Stimulated activated naive CD4-positive, alpha-beta T cell (primary cell): ENCODE measurements around the gene PTPRK.

Experiments
- DNase-seq, 6 experiments: peaks; one replicate each; lab custom pipeline; 2025; lab: John Stamatoyannopoulos, UW

PTPRK gene

DNA sequence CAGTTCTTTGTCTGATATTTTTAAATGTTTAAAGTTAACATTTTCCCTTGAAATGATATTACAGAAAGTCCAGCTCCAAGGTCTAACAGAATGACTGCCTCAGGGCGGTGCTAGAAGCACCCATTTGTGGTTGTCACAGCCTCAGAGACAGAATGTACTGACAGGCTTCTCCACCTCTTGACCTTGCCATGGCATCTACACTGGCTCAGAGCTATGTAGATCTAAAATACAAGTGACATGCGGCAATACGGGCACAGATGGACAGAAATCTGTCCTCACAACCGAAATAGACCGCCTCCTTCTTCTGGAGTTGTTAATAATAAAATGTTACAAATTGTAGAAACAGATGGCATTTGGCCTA is 452.3 kb downstream of the PTPRK start:
- DNase-seq: no peak

DNA sequence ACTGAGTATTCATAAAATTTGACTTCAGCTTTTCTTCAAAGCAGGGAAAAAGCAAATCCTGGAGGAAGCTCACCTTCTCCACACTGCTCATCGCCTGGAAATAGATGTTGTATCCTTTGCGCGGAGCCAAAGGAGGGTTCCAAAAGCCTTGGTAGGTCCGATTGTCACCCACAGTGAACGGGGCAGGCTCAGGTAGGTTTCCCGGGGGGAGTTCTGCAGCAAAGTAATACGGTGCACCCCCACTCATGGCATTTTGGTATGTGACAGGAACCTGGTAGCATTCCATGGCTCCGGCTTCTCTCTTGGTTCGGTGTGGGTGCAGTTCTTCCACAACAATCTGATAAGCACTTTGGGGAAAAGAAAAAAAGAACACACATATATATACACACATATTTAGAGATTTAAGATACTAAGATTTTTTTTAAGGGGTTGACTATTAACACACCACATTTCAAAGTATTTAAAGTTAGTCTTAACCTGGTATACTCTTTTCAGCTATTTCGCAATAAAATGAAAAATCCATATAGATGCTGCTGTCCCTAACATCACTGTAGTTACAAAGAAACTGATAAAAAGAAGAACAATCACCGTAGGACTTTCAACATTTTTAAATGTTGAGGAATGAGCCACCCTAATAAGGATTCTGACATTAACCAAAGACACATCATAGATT is 452.8 kb downstream of the PTPRK start:
- no peak for DNase-seq

DNA sequence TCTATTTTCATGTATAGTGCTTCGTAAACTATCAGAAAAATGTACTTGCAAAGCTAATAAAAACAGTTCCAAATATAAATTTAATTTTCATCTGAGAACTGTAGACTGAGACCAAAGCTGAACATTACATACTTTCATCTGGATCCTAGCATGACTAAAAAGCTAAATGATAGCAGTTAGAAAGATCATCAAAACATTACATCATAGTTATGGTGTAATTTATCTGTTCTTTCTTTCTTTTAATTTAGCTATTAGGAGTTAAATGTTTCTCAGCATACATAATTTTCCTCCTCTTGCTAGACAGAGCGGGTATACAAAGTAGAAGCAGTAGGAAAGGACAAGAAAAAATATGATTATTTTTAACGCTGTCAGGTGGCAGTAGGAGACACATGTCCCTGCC is 455.3 kb downstream of the PTPRK start:
- DNase-seq: no peak

DNA sequence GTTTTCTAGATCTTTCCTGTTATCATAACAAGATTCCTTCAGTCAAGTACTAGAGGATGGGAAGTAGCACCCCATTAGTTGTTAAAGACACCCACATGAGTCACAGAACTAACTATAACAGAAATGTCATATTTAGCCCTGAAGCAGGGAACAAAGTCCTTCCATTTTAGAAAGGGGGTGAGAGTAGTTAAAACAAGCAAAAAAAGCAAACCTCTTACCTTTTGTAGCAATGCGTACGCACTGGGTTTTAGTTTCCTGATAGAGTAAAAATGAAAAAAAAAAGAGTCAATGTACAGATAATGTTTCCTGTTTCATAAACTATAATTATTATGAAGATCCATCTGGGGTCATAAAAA is 455.9 kb downstream of the PTPRK start:
- DNase-seq: no peak

DNA sequence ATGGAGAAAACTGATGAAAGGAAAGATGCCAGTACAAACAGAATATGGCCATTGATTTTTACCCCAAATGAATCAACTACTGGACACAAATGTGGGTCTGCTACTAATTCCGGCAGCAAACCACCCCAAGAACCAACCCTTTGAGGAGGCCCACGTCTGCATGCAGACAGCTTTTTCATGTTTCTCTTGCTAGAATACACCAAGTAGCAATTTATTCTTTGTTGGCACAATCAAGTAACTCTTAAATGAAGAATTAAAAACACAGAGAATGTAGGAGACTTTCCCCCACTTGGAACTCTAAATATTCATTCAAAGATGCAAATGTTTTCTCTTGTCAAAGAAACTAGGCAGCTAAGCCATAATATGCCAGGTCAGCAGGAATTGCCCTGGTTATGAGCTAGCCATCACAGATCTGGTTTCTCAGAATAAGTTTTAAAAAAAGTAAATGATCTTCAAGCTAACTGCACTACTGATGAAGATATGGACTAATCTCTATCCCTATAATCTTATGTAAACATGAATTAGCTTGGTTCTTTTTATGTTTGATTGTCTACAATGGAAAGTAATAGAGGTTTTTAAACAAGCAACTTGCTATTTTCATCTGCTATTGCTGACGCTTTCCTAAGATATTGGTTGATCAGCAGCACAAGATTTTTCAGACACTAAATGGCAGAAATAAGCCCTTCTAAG is 456.4 kb downstream of the PTPRK start:
- no peak for DNase-seq

DNA sequence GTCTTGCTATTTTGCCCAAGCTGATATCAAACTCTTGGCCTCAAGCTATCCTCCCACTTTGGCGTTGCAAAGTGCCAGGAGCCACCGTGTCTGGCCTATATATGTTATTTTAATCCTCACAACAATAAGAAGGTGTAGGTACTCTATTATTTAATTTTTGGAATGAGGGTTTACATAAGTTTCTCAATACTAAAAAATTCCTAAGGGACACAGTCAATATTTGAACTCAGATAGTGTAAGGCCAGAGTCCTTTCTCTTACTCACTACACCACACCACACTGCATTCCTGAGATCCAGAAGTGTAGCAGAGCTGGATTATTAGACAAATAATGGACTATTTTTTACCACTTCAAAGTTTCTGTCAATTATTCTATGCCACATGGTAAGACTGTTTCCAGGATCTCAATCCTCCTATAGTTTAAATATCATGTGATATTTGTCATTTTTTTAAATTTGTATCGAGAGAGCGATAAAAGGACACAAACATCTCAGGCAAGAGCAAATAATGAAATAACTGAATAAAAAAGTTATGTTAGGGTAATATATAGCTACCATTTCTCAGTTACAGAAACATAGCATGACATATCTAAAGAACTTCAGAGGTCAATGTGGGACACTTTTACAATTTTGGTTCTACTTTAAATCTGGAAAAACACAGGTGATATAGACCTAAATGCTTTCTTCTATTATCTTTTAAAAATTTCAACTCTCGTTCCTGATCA is 457.4 kb downstream of the PTPRK start:
- no peak for DNase-seq

DNA sequence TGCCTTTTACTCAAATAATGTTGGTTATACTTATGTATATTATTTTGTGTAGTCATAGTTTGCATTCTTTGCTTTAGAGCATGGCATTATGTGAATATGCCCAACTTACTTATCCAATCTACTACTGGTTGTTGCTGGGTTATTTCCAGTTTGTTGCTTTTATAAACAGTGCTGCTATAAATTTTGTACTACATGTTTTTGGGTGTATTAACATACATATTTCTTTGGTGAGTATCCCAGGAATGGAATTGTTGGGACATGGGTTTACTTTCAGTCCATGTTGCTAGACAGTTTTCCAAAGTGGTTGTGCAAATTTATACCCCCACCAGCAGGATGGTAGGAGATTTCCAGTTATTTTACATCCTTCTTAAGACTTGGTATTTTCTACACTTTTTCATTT is 462.5 kb downstream of the PTPRK start:
- no peak for DNase-seq

DNA sequence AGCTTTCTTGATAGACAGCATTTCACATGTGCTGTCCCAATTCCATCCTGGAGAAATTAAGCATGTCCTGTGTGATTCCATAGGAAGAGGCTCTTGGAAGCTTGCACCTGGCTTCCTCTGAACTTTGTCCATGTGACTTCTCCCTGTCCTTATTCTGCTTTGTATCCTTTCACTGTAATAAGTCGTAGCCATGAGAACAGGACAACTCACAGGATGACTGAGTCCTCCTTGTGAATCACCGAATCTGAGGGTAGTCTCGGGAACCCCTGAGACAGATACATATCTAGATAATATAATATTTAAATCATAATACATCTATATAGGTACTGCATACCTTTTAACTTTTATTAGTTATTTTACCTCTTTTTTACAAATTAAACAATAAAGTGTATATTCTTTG is 462.9 kb downstream of the PTPRK start:
- no peak for DNase-seq

DNA sequence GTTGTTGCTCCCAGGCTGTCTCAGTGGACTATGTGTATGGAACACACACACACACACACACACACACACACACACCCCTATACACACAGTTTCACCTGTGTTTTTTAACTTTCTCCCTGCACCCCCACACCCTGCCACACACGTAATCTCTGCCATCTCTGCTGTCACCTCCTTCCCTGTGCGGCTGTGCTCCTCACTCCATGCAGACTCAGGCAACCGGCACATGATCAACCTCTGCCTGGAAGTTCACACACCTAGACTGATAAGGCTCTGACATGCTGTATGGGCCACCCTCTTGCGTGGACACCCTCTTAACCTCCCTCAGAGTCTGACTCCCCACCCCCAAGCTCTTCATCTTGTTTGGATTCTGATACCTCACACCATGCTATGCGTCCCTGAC is 467.3 kb downstream of the PTPRK start:
- DNase-seq: no peak

DNA sequence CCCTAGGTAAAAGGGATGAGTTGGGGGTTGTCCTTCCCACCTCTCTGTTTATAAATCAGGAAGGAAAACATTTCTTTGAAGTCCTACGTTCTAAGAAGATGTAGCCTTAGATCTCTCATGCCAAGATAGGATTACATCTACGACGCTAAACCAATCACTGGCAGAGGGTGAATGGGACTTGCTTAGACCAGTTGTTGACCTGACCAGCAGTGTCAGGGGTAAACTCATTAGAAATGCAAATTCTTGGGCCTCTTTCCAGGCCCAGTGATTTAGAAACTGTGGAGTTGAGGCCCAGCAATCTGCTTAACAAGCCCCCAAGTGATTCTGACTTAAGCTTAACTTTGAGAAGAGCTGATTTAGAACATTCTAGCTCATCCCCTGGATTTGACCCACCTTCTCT is 472.4 kb downstream of the PTPRK start:
- DNase-seq: no peak

DNA sequence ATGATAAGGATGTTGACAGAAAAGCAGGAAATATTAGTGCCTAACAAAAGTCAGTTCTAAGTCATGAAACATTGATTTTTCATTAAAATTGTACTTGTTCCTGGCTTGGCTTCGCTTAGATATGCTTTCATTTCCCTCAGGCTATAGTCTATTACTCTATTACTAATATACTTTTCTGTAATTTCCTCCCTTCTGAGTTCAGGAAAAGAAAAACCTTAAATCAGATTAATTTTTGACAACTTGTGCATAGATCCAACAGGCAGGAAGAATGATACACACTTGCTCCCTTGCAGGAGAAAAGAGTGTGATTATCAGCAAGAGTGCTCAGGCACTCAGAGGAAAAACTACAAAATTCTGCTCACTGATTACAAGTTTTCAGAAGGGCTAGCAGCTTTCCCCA is 474.4 kb downstream of the PTPRK start:
- no peak for DNase-seq

DNA sequence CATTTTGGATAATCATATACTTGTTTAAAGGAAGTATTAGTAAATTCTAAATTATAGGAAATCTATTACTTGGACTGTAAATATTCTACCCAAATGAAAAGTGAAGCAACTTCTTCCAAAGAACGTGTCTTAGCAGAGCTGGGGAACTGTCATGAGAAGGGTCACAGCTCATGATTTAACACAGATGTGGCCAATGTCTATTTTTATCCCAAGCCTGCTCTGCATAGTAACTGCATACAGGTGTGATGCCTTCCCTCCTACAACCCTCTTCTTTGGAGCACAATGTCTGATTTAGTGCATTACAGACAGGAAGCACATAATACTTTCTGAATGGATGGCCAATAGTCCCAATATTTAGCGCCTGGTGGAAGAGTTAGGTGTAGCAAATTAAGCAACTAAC is 480.9 kb downstream of the PTPRK start:
- no peak for DNase-seq

DNA sequence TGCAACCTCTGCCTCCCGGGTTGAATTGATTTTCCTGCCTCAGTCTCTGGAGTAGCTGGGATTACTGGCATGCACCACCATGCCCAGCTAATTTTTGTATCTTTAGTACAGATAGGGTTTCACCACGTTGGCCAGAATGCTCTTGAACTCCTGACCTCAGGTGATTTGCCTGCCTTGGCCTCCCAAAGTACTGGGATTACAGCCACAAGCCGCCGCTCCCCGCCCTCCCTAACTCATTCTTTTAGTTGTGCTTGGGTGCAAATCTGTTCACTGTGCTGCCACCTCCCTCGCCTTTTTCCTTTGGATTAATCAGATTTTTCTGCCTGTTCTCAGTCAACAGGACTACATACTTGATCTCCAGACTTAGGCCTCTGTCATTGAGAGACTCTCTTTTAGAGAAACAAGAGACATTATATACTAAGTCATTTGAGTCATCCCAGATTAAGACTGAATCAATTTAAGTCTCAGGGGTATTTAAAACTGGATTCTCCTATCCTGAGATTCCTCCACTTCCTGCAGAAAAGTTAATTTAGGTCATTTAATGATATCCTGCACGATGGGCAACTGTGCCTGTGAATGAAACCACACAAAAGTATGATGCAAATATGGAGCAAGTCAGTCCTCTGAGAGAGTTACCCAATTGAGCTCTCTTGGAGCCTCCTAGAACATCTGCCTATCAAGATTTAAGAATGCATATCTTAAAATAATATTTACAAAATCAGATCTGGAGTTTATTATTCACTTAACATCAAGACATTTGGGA is 483.4 kb downstream of the PTPRK start:
- no peak for DNase-seq

DNA sequence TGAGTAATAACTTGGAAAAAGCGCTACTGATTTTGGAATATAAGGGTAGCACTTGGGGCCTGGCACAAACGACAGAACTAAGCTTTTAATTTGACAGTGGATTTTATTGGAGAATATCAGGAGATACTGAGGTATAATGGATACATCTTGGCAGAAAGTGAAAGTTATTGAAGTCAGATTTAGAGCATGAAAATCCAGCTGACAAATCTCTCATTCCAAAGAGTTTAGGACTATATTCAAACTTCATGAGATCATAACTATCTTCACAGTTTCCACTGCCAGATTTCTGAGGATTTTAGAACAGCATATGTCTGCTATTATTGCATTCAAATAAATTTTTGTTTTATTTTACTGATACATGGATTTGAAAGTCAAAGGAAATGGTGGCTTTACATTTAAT is 487.2 kb downstream of the PTPRK start:
- no peak for DNase-seq

DNA sequence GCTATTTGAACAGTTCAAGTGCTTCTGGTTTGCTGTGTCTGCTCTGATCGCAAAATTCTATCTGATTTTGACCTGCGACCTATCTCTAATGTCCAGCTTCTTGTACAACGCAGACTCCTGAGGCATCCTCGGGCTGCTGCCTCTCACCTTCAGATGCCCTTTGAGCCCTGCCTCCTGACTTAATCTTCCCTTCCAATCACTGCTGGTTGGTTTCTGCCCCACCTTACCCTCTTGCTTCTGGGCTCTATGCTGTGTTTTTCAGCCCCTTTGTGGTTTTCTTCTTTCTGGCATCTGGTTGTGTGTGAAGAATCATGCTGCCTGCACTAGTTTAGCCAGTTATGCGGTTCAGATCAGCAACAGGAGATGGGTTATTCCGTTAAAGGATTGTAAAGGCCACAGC is 488.4 kb downstream of the PTPRK start:
- no peak for DNase-seq

DNA sequence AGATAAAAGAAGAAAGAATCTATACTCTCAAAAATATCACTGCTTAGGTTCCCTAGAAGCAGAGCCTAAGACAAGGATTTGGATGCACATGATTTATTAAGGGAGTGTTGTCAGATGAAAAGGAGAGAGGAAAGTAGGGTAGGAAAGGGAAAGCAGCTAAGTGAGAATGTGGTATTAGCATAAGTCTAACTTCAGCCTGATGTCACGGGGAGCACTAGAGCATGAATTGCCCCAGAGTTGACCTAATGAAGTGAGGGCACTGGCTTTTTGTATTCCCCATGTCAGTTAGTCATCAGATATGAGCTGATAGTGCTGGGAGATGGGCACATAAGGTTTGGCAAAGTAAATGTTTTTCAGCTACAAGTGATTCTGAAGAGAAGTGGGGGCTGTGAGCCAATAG is 490.6 kb downstream of the PTPRK start:
- DNase-seq: no peak

DNA sequence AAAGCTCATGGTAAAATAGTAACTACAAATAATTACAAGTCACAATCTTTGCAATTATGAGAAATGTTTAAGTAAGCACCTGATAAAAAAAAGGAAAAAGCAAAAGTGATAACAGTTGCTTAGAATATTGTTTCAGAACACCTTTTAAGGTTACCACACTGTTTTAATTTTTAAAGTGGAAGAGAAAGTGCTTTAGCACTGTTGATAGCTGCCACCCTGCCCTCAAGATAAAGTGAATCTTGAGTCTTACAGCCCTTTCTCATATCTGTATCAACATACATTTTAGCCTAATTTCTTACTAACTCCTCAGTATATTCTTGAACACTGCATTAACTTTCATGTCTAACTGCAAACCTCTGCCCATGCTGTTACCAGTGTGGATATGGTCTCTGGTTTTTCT is 492.2 kb downstream of the PTPRK start:
- no peak for DNase-seq

DNA sequence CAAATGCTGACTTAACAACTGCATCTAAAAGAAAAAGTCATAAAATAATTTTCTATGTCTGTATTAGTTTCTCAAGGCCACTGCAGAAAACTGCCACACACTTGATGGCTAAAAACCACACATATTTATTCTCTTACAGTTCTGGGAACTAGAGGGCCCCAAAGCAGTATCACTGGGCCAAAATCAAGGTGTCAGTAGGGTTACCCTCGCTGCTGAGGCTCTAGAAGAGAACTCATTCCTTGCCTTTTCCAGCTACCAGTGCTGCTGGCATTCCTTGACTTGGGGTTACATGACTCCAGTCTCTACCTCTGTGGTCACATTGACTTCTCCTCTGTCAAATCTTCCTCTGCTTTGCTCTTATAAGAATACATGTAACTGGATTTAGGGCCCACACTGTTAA is 494.9 kb downstream of the PTPRK start:
- DNase-seq: no peak

DNA sequence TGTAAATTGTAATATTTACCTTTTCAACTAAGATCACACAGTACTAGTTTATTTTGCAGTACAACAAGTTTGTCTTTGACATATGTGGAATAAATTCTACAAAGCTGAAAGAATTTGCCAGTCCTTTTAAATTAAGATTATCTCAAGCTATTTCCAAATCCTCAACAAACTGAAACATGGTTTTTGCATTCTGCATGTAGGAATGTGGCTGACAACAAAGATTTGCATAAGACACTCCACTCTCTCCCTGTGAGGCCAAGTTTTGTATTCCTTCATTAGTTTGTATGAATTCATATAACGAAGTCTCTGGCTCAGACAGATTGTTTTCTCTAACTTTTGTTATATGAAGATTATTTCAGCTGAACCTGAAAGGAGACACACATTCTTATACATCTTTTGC is 495.4 kb downstream of the PTPRK start:
- DNase-seq: no peak

DNA sequence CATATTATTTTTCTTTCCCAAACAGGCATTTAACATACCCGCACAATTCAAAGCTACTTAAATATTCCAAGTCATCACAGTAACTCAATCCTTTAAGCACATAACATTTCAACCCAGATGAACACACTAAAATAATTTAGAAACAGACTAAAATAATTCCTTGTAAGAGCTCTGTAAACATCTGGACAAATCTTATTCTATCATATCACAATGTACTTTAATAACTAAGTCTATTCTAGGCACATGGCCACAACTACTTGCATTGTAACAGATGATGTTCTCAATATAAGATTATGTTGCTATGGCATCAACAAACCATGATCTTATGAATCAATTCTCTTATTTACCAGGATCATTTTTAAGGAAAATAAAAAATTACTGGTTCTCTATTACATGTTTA is 496.4 kb downstream of the PTPRK start:
- DNase-seq: no peak

DNA sequence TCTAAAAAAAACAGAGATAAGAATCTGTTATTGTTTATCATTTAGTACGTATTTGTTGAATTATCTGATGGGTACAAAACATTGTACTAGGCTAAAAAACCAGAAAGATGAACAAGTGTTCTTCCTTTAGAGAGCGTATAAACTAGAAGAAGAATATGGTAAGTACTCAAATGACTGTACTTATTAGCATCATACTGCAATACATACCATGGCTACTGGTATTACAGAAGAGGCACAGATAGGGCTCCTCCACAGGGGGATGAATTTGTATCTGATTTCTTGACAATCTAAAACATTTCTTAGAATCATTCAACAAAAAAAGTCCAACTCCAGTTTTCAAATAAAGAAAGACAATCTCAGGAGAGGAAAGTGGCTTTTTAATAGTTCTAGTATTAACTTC is 501.6 kb downstream of the PTPRK start:
- no peak for DNase-seq

DNA sequence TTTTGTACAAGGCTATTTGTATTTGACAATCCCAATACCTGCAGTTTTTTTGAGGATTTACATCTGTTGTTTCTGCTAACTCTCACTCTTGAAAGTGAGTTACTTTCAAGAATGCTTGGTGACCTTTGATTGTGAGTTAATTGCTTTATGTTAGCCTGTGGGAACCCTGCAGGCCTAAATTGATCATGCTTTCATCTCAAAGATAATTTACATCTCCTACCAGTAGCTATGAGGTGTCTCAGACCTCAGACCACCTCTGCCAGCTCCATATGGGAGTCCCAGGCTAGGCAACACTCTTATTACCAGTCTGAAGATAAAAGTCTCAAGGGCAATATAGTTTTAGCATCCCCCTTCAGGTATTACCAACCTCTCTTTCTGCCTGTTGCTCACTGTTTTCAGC is 503.1 kb downstream of the PTPRK start:
- DNase-seq: no peak

DNA sequence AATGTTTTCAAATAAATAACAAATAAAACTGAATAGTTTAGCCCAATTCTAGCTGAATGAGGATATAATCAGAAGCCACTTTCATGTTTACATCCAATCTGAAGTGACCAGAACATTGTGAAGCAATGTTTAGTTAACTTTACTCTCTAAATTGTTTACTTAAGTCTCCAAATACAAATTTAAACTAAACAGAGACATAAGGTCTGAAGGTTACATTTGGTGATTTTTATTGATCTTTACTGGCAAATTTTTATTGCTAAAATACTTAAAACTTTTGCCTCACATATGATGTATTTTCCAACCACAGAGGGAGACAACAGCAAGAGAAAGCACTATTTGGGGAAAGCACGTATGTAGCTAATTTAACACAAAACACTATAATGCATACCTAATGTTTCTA is 512.7 kb downstream of the PTPRK start:
- no peak for DNase-seq
